HEK293 (cell line): ENCODE data around the gene STARD5.

Experiments
- CTCF ChIA-PET: fragments of 350-600 bp; formaldehyde crosslinking; extraction: SDS; loops from one replicate; lab custom pipeline; 2021; ENCODE audit warnings: antibody characterized with exemption; lab: Yijun Ruan, JAX
- POLR2A ChIA-PET: fragments of 300-600 bp; formaldehyde crosslinking; extraction: SDS; loops from one replicate; lab custom pipeline; 2020; ENCODE audit warnings: antibody characterized with exemption, inconsistent platforms; lab: Yijun Ruan, JAX
- H3K27ac ChIP-seq: fragments of 200-500 bp; sonication (Bioruptor generic); 2 replicates; pipeline ENCODE4 v1.5.1; 2014; ENCODE audit warnings: low read depth, low read length, control low read depth, inconsistent platforms; ENCODE audit errors: extremely low read depth
- H3K36me3 ChIP-seq, 2 experiments: fragments of 200-500 bp in 1 of 2; sonication (Bioruptor generic) in 1 of 2; 1 replicate in 1 of 2; 2 replicates in 1 of 2; pipeline ENCODE4 v1.5.1; 2014 to 2017; ENCODE audit warnings: inconsistent platforms in 2 of 2, low read length in 2 of 2; ENCODE audit not compliant: control insufficient read depth in 2 of 2, insufficient read depth in 1 of 2
- H3K4me1 ChIP-seq: fragments of 200-500 bp; sonication (Bioruptor generic); 2 replicates; pipeline ENCODE4 v1.5.1; 2014; ENCODE audit warnings: mild to moderate bottlenecking, low read length, inconsistent platforms; ENCODE audit not compliant: control insufficient read depth, insufficient read depth
- H3K4me3 ChIP-seq: 2 replicates; pipeline ENCODE4 v1.5.1; 2011; ENCODE audit warnings: low read depth, mild to moderate bottlenecking, control low read depth, low read length, moderate library complexity
- H3K9me3 ChIP-seq: fragments of 200-500 bp; sonication (Bioruptor generic); 2 replicates; pipeline ENCODE4 v1.5.1; 2014; ENCODE audit warnings: low read depth, low read length, inconsistent platforms; ENCODE audit not compliant: control insufficient read depth, insufficient read depth
- REPIN1 ChIP-seq: fragments of 450-650 bp; formaldehyde crosslinking; IDR thresholded peaks from 2 replicates; pipeline ENCODE4 v1.5.1; 2017; ENCODE audit warnings: missing biosample characterization, missing genetic modification characterization, low read depth
- TRIM28 ChIP-seq: IDR thresholded peaks from 2 replicates; pipeline ENCODE4 v1.6.1; 2011; ENCODE audit warnings: low read length, control low read depth, borderline replicate concordance
- ZBTB11 ChIP-seq: fragments of 450-650 bp; formaldehyde crosslinking; conservative IDR thresholded peaks from 2 replicates; pipeline ENCODE4 v1.5.1; 2016; ENCODE audit warnings: low read depth, missing biosample characterization, missing genetic modification characterization
- ZBTB49 ChIP-seq: fragments of 450-650 bp; formaldehyde crosslinking; IDR thresholded peaks from 2 replicates; pipeline ENCODE4 v1.5.1; 2016; ENCODE audit warnings: missing biosample characterization, missing genetic modification characterization, low read depth
- ZNF184 ChIP-seq: fragments of 450-650 bp; IDR thresholded peaks from 2 replicates; pipeline ENCODE4 v1.5.1; 2018; ENCODE audit warnings: missing biosample characterization, mild to moderate bottlenecking, missing genetic modification characterization
- ZNF223 ChIP-seq: fragments of 450-650 bp; formaldehyde crosslinking; IDR thresholded peaks from 2 replicates; pipeline ENCODE4 v1.5.1; 2016; ENCODE audit warnings: missing biosample characterization, missing genetic modification characterization
- ZNF280C ChIP-seq: fragments of 450-650 bp; formaldehyde crosslinking; IDR thresholded peaks from 2 replicates; pipeline ENCODE4 v1.5.1; 2016; ENCODE audit warnings: missing biosample characterization, missing genetic modification characterization
- ZNF416 ChIP-seq: fragments of 450-650 bp; formaldehyde crosslinking; IDR thresholded peaks from 2 replicates; pipeline ENCODE4 v1.5.1; 2016; ENCODE audit warnings: missing biosample characterization, missing genetic modification characterization
- ZNF521 ChIP-seq: fragments of 450-650 bp; formaldehyde crosslinking; IDR thresholded peaks from 2 replicates; pipeline ENCODE4 v1.5.1; 2017; ENCODE audit warnings: missing biosample characterization, mild to moderate bottlenecking, missing genetic modification characterization
- ZNF529 ChIP-seq: fragments of 450-650 bp; formaldehyde crosslinking; IDR thresholded peaks from 2 replicates; pipeline ENCODE4 v1.5.1; 2017; ENCODE audit warnings: missing genetic modification characterization, missing biosample characterization; ENCODE audit not compliant: insufficient replicate concordance
- ZNF560 ChIP-seq: fragments of 450-650 bp; formaldehyde crosslinking; IDR thresholded peaks from 2 replicates; pipeline ENCODE4 v1.5.1; 2017; ENCODE audit warnings: missing biosample characterization, missing genetic modification characterization, borderline replicate concordance
- ZNF76 ChIP-seq: fragments of 450-650 bp; formaldehyde crosslinking; IDR thresholded peaks from 2 replicates; pipeline ENCODE4; 2016; ENCODE audit warnings: low read depth, missing biosample characterization, missing genetic modification characterization, borderline replicate concordance
- TF ChIP-seq, protein P1 (sequence below): fragments of 450-650 bp; formaldehyde crosslinking; IDR thresholded peaks from 2 replicates; pipeline ENCODE4 v1.5.1; 2016; ENCODE audit warnings: missing biosample characterization, missing genetic modification characterization
- TF ChIP-seq, protein P2 (sequence below): fragments of 450-650 bp; formaldehyde crosslinking; IDR thresholded peaks from 2 replicates; pipeline ENCODE4 v1.5.1; 2016; ENCODE audit warnings: missing biosample characterization, missing genetic modification characterization

Gene STARD5

GRCh38 chr15:81303244-81304225 is 20.4 kb downstream of the STARD5 start:
- Histone ChIP-seq H3K4me3 (no peak overlapping the region), H3K36me3 (no peaks in the 10 kb centered on the region), H3K9me3 (no peaks in the 10 kb centered on the region), H3K4me1 (no peaks in the 10 kb centered on the region), H3K27ac (no peak overlapping the region)
- no peak for TF ChIP-seq ZNF521 (tag by site-specific recombination)
- TF ChIP-seq, protein P1, sequence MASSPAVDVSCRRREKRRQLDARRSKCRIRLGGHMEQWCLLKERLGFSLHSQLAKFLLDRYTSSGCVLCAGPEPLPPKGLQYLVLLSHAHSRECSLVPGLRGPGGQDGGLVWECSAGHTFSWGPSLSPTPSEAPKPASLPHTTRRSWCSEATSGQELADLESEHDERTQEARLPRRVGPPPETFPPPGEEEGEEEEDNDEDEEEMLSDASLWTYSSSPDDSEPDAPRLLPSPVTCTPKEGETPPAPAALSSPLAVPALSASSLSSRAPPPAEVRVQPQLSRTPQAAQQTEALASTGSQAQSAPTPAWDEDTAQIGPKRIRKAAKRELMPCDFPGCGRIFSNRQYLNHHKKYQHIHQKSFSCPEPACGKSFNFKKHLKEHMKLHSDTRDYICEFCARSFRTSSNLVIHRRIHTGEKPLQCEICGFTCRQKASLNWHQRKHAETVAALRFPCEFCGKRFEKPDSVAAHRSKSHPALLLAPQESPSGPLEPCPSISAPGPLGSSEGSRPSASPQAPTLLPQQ (tag by site-specific recombination): peak; percentile 18; the same call in 1 of the 2 replicates
- TF ChIP-seq, protein P2, sequence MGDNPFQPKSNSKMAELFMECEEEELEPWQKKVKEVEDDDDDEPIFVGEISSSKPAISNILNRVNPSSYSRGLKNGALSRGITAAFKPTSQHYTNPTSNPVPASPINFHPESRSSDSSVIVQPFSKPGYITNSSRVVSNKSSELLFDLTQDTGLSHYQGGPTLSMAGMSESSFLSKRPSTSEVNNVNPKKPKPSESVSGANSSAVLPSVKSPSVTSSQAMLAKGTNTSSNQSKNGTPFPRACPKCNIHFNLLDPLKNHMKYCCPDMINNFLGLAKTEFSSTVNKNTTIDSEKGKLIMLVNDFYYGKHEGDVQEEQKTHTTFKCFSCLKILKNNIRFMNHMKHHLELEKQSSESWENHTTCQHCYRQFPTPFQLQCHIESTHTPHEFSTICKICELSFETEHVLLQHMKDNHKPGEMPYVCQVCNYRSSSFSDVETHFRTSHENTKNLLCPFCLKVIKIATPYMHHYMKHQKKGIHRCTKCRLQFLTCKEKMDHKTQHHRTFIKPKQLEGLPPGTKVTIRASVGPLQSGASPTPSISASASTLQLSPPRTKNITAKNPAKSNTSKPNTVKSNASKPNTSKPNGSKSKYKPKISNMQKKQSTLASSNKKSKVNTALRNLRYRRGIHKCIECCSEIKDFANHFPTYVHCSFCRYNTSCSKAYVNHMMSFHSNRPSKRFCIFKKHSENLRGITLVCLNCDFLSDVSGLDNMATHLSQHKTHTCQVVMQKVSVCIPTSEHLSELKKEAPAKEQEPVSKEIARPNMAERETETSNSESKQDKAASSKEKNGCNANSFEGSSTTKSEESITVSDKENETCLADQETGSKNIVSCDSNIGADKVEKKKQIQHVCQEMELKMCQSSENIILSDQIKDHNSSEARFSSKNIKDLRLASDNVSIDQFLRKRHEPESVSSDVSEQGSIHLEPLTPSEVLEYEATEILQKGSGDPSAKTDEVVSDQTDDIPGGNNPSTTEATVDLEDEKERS (tag by site-specific recombination): no peak
- POLR2A ChIA-PET: no interaction called here
- CTCF ChIA-PET: interaction anchor here (0.6 kb wide), 2 partner anchors 25 to 679 kb away, joined by 3 read pairs; no protein-coding TSS in a partner anchor

DNA sequence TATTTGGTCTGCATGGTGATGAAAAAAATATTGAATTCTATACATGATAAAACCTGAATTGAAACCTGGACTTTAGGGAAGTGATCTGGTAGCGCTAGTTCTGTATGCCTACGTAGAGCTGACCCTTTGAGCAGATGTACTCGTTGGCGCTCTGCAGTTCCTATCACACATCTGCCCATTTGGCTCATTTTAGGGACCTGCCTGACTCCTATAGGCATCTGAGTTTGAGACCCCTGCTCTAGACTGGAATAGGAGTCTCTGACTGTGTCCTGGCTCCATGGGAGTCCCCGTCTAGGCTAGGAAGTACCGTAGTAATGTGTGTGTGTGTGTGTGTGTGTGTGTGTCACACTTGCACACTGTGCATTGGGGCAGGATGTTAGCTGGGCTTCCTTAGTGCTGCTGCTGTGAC is 21.2 kb downstream of the STARD5 start:
- Histone ChIP-seq H3K27ac (no peak overlapping the region), H3K4me1 (no peaks in the 10 kb centered on the region), H3K4me3 (no peak overlapping the region), H3K36me3 (no peaks in the 10 kb centered on the region), H3K9me3 (no peaks in the 10 kb centered on the region)
- POLR2A ChIA-PET: no interaction called here
- CTCF ChIA-PET: interaction anchor here (0.6 to 2.1 kb wide), 4 partner anchors 24 to 905 kb away, joined by 3 to 7 read pairs (median 4); no protein-coding TSS in a partner anchor
- no peak for TF ChIP-seq ZNF184
- no peak for TF ChIP-seq ZNF76 (tag by site-specific recombination)
- TF ChIP-seq ZNF560: no peak
- no peak for TF ChIP-seq ZNF223 (tag by site-specific recombination)
- no peak for TF ChIP-seq REPIN1 (tag by site-specific recombination)
- TF ChIP-seq ZNF416 (tag by site-specific recombination): no peak
- TF ChIP-seq, protein P2 (tag by site-specific recombination): no peak
- no peak for TF ChIP-seq ZNF280C
- no peak for TF ChIP-seq ZBTB11 (tag by site-specific recombination)
- TF ChIP-seq ZBTB49: no peak
- TF ChIP-seq ZNF529 (tag by site-specific recombination): no peak
- no peak for TF ChIP-seq TRIM28
